ENCODE measurements around the gene PTPRN2. TPM values are rescaled to one million over a fixed set of nuclear protein-coding genes. Genes with fewer than 3 reads are reported as not detected.

Gene PTPRN2
- total and polyA plus RNA-seq, 7 donors, result 0.47 to 0.82 (median 0.51) TPM

DNA sequence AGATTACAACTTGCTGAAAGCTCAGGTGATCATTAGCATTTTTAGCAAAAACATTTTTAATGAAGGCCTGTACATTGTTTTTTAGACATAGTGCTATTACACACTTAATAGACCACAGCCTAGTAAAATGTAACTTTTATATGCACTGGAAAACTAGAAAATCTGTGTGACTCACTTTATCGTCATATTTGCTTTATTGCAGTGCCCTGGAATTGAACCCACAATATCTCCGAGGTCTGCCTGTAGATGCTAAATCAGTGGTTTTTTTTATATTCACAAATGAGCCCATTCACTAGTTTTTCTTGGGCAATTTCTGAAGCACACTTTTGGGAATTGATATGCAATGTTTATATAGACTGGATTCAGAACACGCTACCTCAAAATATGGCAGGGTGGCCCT, 105.1 kb downstream of the PTPRN2 start:
- 81 to 87% (median 83%) methylated on average over 3 of the region's 3 CpGs for WGBS, 3 donors
- H3K36me3 ChIP-seq (ENCODE audit: insufficient read depth in 1 of 2, low read depth in 1 of 2), result no peaks in the 10 kb centered on the region
- TF ChIP-seq, protein P1, sequence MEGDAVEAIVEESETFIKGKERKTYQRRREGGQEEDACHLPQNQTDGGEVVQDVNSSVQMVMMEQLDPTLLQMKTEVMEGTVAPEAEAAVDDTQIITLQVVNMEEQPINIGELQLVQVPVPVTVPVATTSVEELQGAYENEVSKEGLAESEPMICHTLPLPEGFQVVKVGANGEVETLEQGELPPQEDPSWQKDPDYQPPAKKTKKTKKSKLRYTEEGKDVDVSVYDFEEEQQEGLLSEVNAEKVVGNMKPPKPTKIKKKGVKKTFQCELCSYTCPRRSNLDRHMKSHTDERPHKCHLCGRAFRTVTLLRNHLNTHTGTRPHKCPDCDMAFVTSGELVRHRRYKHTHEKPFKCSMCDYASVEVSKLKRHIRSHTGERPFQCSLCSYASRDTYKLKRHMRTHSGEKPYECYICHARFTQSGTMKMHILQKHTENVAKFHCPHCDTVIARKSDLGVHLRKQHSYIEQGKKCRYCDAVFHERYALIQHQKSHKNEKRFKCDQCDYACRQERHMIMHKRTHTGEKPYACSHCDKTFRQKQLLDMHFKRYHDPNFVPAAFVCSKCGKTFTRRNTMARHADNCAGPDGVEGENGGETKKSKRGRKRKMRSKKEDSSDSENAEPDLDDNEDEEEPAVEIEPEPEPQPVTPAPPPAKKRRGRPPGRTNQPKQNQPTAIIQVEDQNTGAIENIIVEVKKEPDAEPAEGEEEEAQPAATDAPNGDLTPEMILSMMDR (IDR thresholded peaks at IDR 0.05), result no peak
- no peak for DNase-seq
- no peaks in the 10 kb centered on the region for H3K4me1 ChIP-seq
- H3K27me3 ChIP-seq (ENCODE audit: insufficient read depth in 3 of 3, low read length in 2 of 3), result peaks cover 0 to 3% (median 0%) of the 10 kb centered on the region in 3 donors
- no peak overlapping the region for H3K27ac ChIP-seq
- H3K9me3 ChIP-seq, result no peaks in the 10 kb centered on the region
- no peak for ATAC-seq
- intact Hi-C loops (cut with DNase I), result no loop called here
- no peak overlapping the region for H3K4me3 ChIP-seq

DNA sequence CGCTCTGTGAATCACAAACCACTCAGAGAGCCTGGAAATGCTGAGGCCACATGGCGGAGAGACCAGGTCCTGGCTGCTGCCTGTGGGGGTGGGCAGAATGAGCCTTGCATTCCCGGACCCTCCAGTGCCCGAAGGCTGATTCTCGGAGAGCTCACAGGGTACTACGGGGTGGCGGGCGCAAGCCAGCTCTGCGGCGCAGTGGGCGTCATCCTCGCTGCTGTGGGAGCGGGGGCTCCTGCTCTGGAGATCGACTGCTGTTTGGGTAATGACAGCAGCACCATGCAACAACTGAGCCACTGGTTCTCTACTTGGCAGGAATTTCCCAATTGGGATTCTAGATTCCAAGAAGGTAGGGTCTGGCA, 108.0 kb downstream of the PTPRN2 start:
- Histone ChIP-seq H3K27me3 (ENCODE audit: insufficient read depth in 3 of 3, low read length in 2 of 3) (peaks cover 0 to 5% (median 0%) of the 10 kb centered on the region in 3 donors), H3K4me3 (no peak overlapping the region), H3K4me1 (no peaks in the 10 kb centered on the region), H3K9me3 (no peaks in the 10 kb centered on the region), H3K36me3 (ENCODE audit: insufficient read depth in 1 of 2, low read depth in 1 of 2) (no peaks in the 10 kb centered on the region), H3K27ac (no peak overlapping the region)
- intact Hi-C loops (cut with DNase I), result no loop called here
- ATAC-seq (no peak), DNase-seq (no peak)
- WGBS, 3 donors, result 87 to 91% (median 89%) methylated on average over 14 of the region's 14 CpGs
- TF ChIP-seq, protein P1 (IDR thresholded peaks at IDR 0.05), result no peak

DNA sequence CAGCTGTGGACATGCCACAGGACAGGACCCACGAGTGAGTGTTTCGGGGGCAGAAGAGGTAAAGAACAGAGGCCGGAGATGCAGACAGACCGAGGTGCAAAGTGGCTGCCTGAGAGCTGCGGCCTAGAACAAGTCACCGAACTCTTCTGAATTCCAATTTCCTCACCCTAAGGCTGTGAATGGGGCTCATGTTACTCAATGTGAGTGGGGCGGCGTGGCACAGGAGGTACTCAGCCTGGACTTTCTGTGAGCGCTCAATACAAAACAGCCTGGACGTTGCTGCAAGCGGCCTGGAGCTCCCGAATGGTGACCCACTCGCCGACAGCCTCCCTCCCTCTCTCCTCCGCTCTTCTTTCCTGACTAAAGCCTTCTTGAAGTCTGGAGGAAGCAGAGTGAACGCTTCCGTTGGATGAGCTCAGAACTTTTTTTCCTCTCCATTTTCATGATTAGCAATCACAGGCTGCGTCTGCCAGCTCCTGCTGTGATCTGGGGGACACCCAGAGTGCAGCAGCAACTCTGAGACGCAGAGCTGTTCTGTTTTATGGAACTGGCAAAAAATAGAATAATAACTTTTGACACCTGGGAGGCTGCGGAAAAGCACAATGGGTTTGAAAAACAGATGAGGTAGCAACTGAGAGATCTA, 108.5 kb downstream of the PTPRN2 start:
- Histone ChIP-seq H3K27me3 (ENCODE audit: insufficient read depth in 3 of 3, low read length in 2 of 3) (peaks cover 0 to 5% (median 0%) of the 10 kb centered on the region in 3 donors), H3K4me1 (no peaks in the 10 kb centered on the region), H3K36me3 (ENCODE audit: insufficient read depth in 1 of 2, low read depth in 1 of 2) (no peaks in the 10 kb centered on the region), H3K9me3 (no peaks in the 10 kb centered on the region), H3K4me3 (no peak overlapping the region), H3K27ac (no peak overlapping the region)
- WGBS, 3 donors, result 65 to 72% (median 65%) methylated on average over 20 of the region's 20 CpGs
- intact Hi-C loops (cut with DNase I), result no loop called here
- TF ChIP-seq, protein P1 (IDR thresholded peaks at IDR 0.05), result no peak
- DNase-seq (no peak), ATAC-seq (no peak)

DNA sequence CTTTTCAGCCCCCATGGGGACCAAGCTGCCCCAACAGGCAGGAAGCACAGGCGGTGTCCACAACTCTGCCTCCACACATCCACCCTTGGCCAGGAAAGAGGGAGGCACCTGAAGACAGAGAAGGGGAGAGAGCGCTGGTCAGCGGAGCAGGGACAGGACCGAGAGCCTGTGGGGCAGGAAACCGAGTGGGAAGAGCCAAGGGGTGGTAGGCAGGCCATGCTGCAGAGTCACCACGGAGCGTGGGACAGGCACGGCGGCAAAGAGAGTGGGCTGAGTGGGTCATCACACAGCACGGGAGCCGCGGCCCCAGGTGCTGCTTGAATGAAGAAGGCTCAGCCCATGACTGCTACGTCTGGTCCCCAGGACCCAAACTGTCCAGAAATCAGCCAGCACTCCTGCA, 109.8 kb downstream of the PTPRN2 start:
- intact Hi-C loops (cut with DNase I), result no loop called here
- 77 to 82% (median 79%) methylated on average over 13 of the region's 13 CpGs for WGBS, 3 donors
- no peak for ATAC-seq

More for the DNA sequence above, 109.8 kb downstream of the PTPRN2 start:
- H3K27me3 ChIP-seq (ENCODE audit: insufficient read depth in 3 of 3, low read length in 2 of 3), result peaks cover 0 to 5% (median 0%) of the 10 kb centered on the region in 3 donors
- no peak overlapping the region for H3K27ac ChIP-seq
- H3K9me3 ChIP-seq, result no peaks in the 10 kb centered on the region
- no peaks in the 10 kb centered on the region for H3K4me1 ChIP-seq
- H3K36me3 ChIP-seq (ENCODE audit: insufficient read depth in 1 of 2, low read depth in 1 of 2), result no peaks in the 10 kb centered on the region
- no peak overlapping the region for H3K4me3 ChIP-seq
- no peak for DNase-seq
- TF ChIP-seq, protein P1 (IDR thresholded peaks at IDR 0.05), result no peak

All from psoas muscle (tissue), 8 donors.